ENCODE data around the gene THAP12.
"Not testable (repeated sequence)": the region's sequence is repeated elsewhere in the genome, so short reads cannot be mapped to it uniquely, and the experiment has no call there.

THAP12 gene

DNA sequence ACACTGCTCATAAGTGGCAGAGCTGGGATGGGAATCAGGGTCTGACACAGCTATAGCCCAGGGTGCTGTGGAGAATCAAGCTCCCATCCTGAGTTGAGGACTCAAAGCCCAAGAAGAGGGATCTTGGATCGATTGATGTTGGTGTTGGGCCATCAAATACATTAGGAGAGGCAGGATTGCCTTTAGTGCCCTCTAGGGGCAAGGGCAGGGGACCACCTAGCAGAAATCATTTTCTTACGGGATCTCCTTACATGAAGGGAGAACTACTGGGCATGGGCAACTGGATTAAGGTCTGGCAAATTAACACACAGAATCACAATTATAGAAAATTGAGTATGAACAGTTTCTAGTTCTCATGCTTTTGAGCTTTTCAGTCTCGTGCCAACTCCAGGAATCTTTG lies 39.0 kb upstream of the THAP12 start:
- no peak for TF ChIP-seq CTCF (IDR thresholded peaks at IDR 0.05; ENCODE audit: poor library complexity, severe bottlenecking)

GRCh38 chr11:76415073-76415472 lies 34.1 kb upstream of the THAP12 start:
- no peaks in the 10 kb centered on the region for H3K27me3 ChIP-seq (ENCODE audit: insufficient read depth, poor library complexity, severe bottlenecking)

More for the DNA sequence above, 39.0 kb upstream of the THAP12 start:
- H3K4me3 ChIP-seq (ENCODE audit: severe bottlenecking) = no peak overlapping the region
- H3K4me1 ChIP-seq (ENCODE audit: insufficient read depth, poor library complexity, severe bottlenecking) = no peaks in the 10 kb centered on the region
- H3K27ac ChIP-seq (ENCODE audit: poor library complexity, severe bottlenecking) = no peak overlapping the region
- no peaks in the 10 kb centered on the region for H3K27me3 ChIP-seq (ENCODE audit: insufficient read depth, poor library complexity, severe bottlenecking)
- no peaks in the 10 kb centered on the region for H3K9me3 ChIP-seq (ENCODE audit: severe bottlenecking)
- H3K36me3 ChIP-seq (ENCODE audit: low read depth) = no peaks in the 10 kb centered on the region
- DNase-seq (ENCODE audit: low spot score) = no peak
- no peak for ATAC-seq (ENCODE audit: low read depth)

GRCh38 chr11:76410851-76411357 lies 30.0 kb upstream of the THAP12 start:
- no peak overlapping the region for H3K4me3 ChIP-seq (ENCODE audit: severe bottlenecking)
- H3K27ac ChIP-seq (ENCODE audit: poor library complexity, severe bottlenecking) = no peak overlapping the region
- no peaks in the 10 kb centered on the region for H3K36me3 ChIP-seq (ENCODE audit: low read depth)
- no peak for TF ChIP-seq CTCF (IDR thresholded peaks at IDR 0.05; ENCODE audit: poor library complexity, severe bottlenecking)
- no peaks in the 10 kb centered on the region for H3K9me3 ChIP-seq (ENCODE audit: severe bottlenecking)
- no peak for DNase-seq (ENCODE audit: low spot score)
- H3K4me1 ChIP-seq (ENCODE audit: insufficient read depth, poor library complexity, severe bottlenecking) = no peaks in the 10 kb centered on the region
- ATAC-seq (ENCODE audit: low read depth) = no peak
- H3K27me3 ChIP-seq (ENCODE audit: insufficient read depth, poor library complexity, severe bottlenecking) = no peaks in the 10 kb centered on the region

More at GRCh38 chr11:76415073-76415472, 34.1 kb upstream of the THAP12 start:
- no peak overlapping the region for H3K4me3 ChIP-seq (ENCODE audit: severe bottlenecking)
- TF ChIP-seq CTCF (IDR thresholded peaks at IDR 0.05; ENCODE audit: poor library complexity, severe bottlenecking) = no peak
- no peak for DNase-seq (ENCODE audit: low spot score)
- no peak for ATAC-seq (ENCODE audit: low read depth)
- no peaks in the 10 kb centered on the region for H3K36me3 ChIP-seq (ENCODE audit: low read depth)
- no peaks in the 10 kb centered on the region for H3K9me3 ChIP-seq (ENCODE audit: severe bottlenecking)
- no peaks in the 10 kb centered on the region for H3K4me1 ChIP-seq (ENCODE audit: insufficient read depth, poor library complexity, severe bottlenecking)
- H3K27ac ChIP-seq (ENCODE audit: poor library complexity, severe bottlenecking) = no peak overlapping the region

- ATAC-seq (ENCODE audit: low read depth) (no peak), DNase-seq (ENCODE audit: low spot score) (no peak)
- Histone ChIP-seq H3K9me3 (ENCODE audit: severe bottlenecking) (no peaks in the 10 kb centered on the region), H3K27ac (ENCODE audit: poor library complexity, severe bottlenecking) (no peak overlapping the region), H3K36me3 (ENCODE audit: low read depth) (no peaks in the 10 kb centered on the region), H3K4me3 (ENCODE audit: severe bottlenecking) (no peak overlapping the region), H3K27me3 (ENCODE audit: insufficient read depth, poor library complexity, severe bottlenecking) (no peaks in the 10 kb centered on the region), H3K4me1 (ENCODE audit: insufficient read depth, poor library complexity, severe bottlenecking) (no peaks in the 10 kb centered on the region)
- TF ChIP-seq CTCF (IDR thresholded peaks at IDR 0.05; ENCODE audit: poor library complexity, severe bottlenecking) = no peak
These were observed 27.4 kb upstream of the THAP12 start for GRCh38 chr11:76408171-76408965.

GRCh38 chr11:76406359-76406758 lies 25.4 kb upstream of the THAP12 start:
- ATAC-seq (ENCODE audit: low read depth) = no peak
- no peak for TF ChIP-seq CTCF (IDR thresholded peaks at IDR 0.05; ENCODE audit: poor library complexity, severe bottlenecking)

GRCh38 chr11:76401484-76401883 lies 20.6 kb upstream of the THAP12 start:
- not testable (repeated sequence) for DNase-seq (ENCODE audit: low spot score); H3K27ac ChIP-seq (ENCODE audit: poor library complexity, severe bottlenecking); H3K4me1 ChIP-seq (ENCODE audit: insufficient read depth, poor library complexity, severe bottlenecking); H3K36me3 ChIP-seq (ENCODE audit: low read depth); ATAC-seq (ENCODE audit: low read depth); H3K27me3 ChIP-seq (ENCODE audit: insufficient read depth, poor library complexity, severe bottlenecking); H3K4me3 ChIP-seq (ENCODE audit: severe bottlenecking); H3K9me3 ChIP-seq (ENCODE audit: severe bottlenecking)

More at GRCh38 chr11:76406359-76406758, 25.4 kb upstream of the THAP12 start:
- Histone ChIP-seq H3K4me1 (ENCODE audit: insufficient read depth, poor library complexity, severe bottlenecking) (no peaks in the 10 kb centered on the region), H3K36me3 (ENCODE audit: low read depth) (no peaks in the 10 kb centered on the region), H3K27me3 (ENCODE audit: insufficient read depth, poor library complexity, severe bottlenecking) (no peaks in the 10 kb centered on the region), H3K9me3 (ENCODE audit: severe bottlenecking) (no peaks in the 10 kb centered on the region), H3K4me3 (ENCODE audit: severe bottlenecking) (no peak overlapping the region), H3K27ac (ENCODE audit: poor library complexity, severe bottlenecking) (no peak overlapping the region)
- no peak for DNase-seq (ENCODE audit: low spot score)
